HG03103 (cell line): ENCODE results near the gene SEMA3C.

Experiments
- ATAC-seq: cut with Tn5 transposase; IDR thresholded peaks from one replicate; pipeline ENCODE4 v1.9.1; 2021; ENCODE audit warnings: low read depth; ENCODE audit not compliant: unreplicated experiment

SEMA3C gene

GRCh38 chr7:80785276-80785675, 133.6 kb downstream of the SEMA3C start:
- ATAC-seq: no peak

GRCh38 chr7:80783678-80784327, 135.0 kb downstream of the SEMA3C start:
- no peak for ATAC-seq

GRCh38 chr7:80783186-80783677, 135.6 kb downstream of the SEMA3C start:
- no peak for ATAC-seq

GRCh38 chr7:80781561-80781979, 137.3 kb downstream of the SEMA3C start:
- ATAC-seq: no peak

- no peak for ATAC-seq
Observed at GRCh38 chr7:80781146-80781545, 137.7 kb downstream of the SEMA3C start.

- ATAC-seq: no peak
Observed at GRCh38 chr7:80779456-80779855, 139.4 kb downstream of the SEMA3C start.

GRCh38 chr7:80775897-80776296, 143.0 kb downstream of the SEMA3C start:
- ATAC-seq: no peak

- ATAC-seq: no peak
Observed at GRCh38 chr7:80775482-80775881, 143.4 kb downstream of the SEMA3C start.

- no peak for ATAC-seq
Observed at GRCh38 chr7:80774843-80775242, 144.0 kb downstream of the SEMA3C start.

- no peak for ATAC-seq
Observed at GRCh38 chr7:80773787-80774508, 144.9 kb downstream of the SEMA3C start.

GRCh38 chr7:80772347-80772993, 146.4 kb downstream of the SEMA3C start:
- no peak for ATAC-seq

GRCh38 chr7:80771523-80771922, 147.3 kb downstream of the SEMA3C start:
- ATAC-seq: no peak

- ATAC-seq: no peak
Observed at GRCh38 chr7:80770675-80771081, 148.2 kb downstream of the SEMA3C start.

GRCh38 chr7:80770061-80770460, 148.8 kb downstream of the SEMA3C start:
- no peak for ATAC-seq

GRCh38 chr7:80768756-80769155, 150.1 kb downstream of the SEMA3C start:
- no peak for ATAC-seq

GRCh38 chr7:80767654-80768053, 151.2 kb downstream of the SEMA3C start:
- ATAC-seq: no peak

GRCh38 chr7:80766724-80767123, 152.1 kb downstream of the SEMA3C start:
- no peak for ATAC-seq

GRCh38 chr7:80764132-80764531, 154.7 kb downstream of the SEMA3C start:
- ATAC-seq: no peak

GRCh38 chr7:80763704-80764103, 155.1 kb downstream of the SEMA3C start:
- ATAC-seq: no peak

- ATAC-seq: no peak
Observed at GRCh38 chr7:80763289-80763688, 155.6 kb downstream of the SEMA3C start.

GRCh38 chr7:80760292-80760691, 158.6 kb downstream of the SEMA3C start:
- no peak for ATAC-seq
